Activated naive CD4-positive, alpha-beta T cell treated with anti-CD3 and anti-CD28 coated beads, Interleukin-2, amount 10 ng/mL, durations not matched to agents 7 days and 5 days (primary cell): ENCODE data around the gene FAF1.
"Not testable (repeated sequence)": the region's sequence is repeated elsewhere in the genome, so short reads cannot be mapped to it uniquely, and the experiment has no call there.

Source experiments
- CTCF ChIA-PET: fragments of 350-600 bp; sonication (Branson Sonifier 250); formaldehyde crosslinking; loops from one replicate; lab custom pipeline; 2021; ENCODE audit warnings: antibody characterized with exemption; lab: Charles Lee
- DNase-seq: peaks from one replicate; pipeline ENCODE4 v3.0.0-alpha.2; 2020
- H3K27ac Mint-ChIP-seq: one replicate; pipeline ENCODE4 v1.8.0; 2021; ENCODE audit warnings: mild to moderate bottlenecking, moderate library complexity, mixed read lengths
- H3K27me3 Mint-ChIP-seq: one replicate; pipeline ENCODE4 v1.8.0; 2021; ENCODE audit warnings: mild to moderate bottlenecking, mixed read lengths
- H3K36me3 Mint-ChIP-seq: one replicate; pipeline ENCODE4 v1.8.0; 2021; ENCODE audit warnings: mixed read lengths
- H3K4me1 Mint-ChIP-seq: one replicate; pipeline ENCODE4 v1.8.0; 2021; ENCODE audit warnings: mixed read lengths
- H3K4me3 Mint-ChIP-seq: one replicate; pipeline ENCODE4 v1.8.0; 2021; ENCODE audit warnings: mild to moderate bottlenecking, moderate library complexity, mixed read lengths
- H3K9me3 Mint-ChIP-seq: one replicate; pipeline ENCODE4 v1.8.0; 2021; ENCODE audit warnings: mixed read lengths

The FAF1 gene

GRCh38 chr1:50582346-50582745, 377.7 kb downstream of the FAF1 start:
- CTCF ChIA-PET = no interaction called here
- Mint-ChIP-seq H3K27me3 (no peaks in the 10 kb centered on the region), H3K4me3 (no peak overlapping the region), H3K4me1 (no peaks in the 10 kb centered on the region), H3K9me3 (no peaks in the 10 kb centered on the region), H3K27ac (peak overlapping the region; percentile 29), H3K36me3 (peaks cover 14% of the 10 kb centered on the region)
- no peak for DNase-seq

- Mint-ChIP-seq H3K4me1 (no peaks in the 10 kb centered on the region), H3K9me3 (no peaks in the 10 kb centered on the region), H3K36me3 (peaks cover 11% of the 10 kb centered on the region), H3K27ac (no peak overlapping the region), H3K27me3 (no peaks in the 10 kb centered on the region), H3K4me3 (no peak overlapping the region)
- DNase-seq = no peak
- CTCF ChIA-PET = no interaction called here
Observed at GRCh38 chr1:50570066-50570468, 390.0 kb downstream of the FAF1 start.

- CTCF ChIA-PET = no interaction called here
- no peaks in the 10 kb centered on the region for H3K4me1 Mint-ChIP-seq
- H3K27me3 Mint-ChIP-seq = no peaks in the 10 kb centered on the region
- H3K9me3 Mint-ChIP-seq = no peaks in the 10 kb centered on the region
- no peak for DNase-seq
- peaks cover 8% of the 10 kb centered on the region for H3K36me3 Mint-ChIP-seq
- H3K27ac Mint-ChIP-seq = no peak overlapping the region
- no peak overlapping the region for H3K4me3 Mint-ChIP-seq
Observed at GRCh38 chr1:50568782-50569181, 391.3 kb downstream of the FAF1 start.

GRCh38 chr1:50566405-50566804, 393.7 kb downstream of the FAF1 start:
- H3K4me3 Mint-ChIP-seq = no peak overlapping the region
- CTCF ChIA-PET = no interaction called here
- no peaks in the 10 kb centered on the region for H3K4me1 Mint-ChIP-seq
- H3K9me3 Mint-ChIP-seq = no peaks in the 10 kb centered on the region
- H3K27me3 Mint-ChIP-seq = no peaks in the 10 kb centered on the region
- no peak for DNase-seq
- H3K27ac Mint-ChIP-seq = no peak overlapping the region
- H3K36me3 Mint-ChIP-seq = peaks cover 19% of the 10 kb centered on the region

- H3K27me3 Mint-ChIP-seq = no peaks in the 10 kb centered on the region
- H3K36me3 Mint-ChIP-seq = peaks cover 34% of the 10 kb centered on the region
- DNase-seq = no peak
- no peak overlapping the region for H3K27ac Mint-ChIP-seq
- H3K4me1 Mint-ChIP-seq = no peaks in the 10 kb centered on the region
- H3K9me3 Mint-ChIP-seq = no peaks in the 10 kb centered on the region
- no peak overlapping the region for H3K4me3 Mint-ChIP-seq
- CTCF ChIA-PET = no interaction called here
Observed at GRCh38 chr1:50564417-50564816, 395.6 kb downstream of the FAF1 start.

GRCh38 chr1:50562106-50562505, 398.0 kb downstream of the FAF1 start:
- no peak for DNase-seq
- H3K4me3 Mint-ChIP-seq = no peak overlapping the region
- H3K4me1 Mint-ChIP-seq = no peaks in the 10 kb centered on the region
- peaks cover 33% of the 10 kb centered on the region for H3K36me3 Mint-ChIP-seq
- H3K27ac Mint-ChIP-seq = no peak overlapping the region
- CTCF ChIA-PET = no interaction called here
- no peaks in the 10 kb centered on the region for H3K9me3 Mint-ChIP-seq
- H3K27me3 Mint-ChIP-seq = no peaks in the 10 kb centered on the region

- Mint-ChIP-seq H3K4me3 (no peak overlapping the region), H3K27me3 (no peaks in the 10 kb centered on the region), H3K9me3 (no peaks in the 10 kb centered on the region), H3K4me1 (no peaks in the 10 kb centered on the region), H3K27ac (no peak overlapping the region), H3K36me3 (peaks cover 27% of the 10 kb centered on the region)
- CTCF ChIA-PET = no interaction called here
- no peak for DNase-seq
Observed at GRCh38 chr1:50559421-50559820, 400.6 kb downstream of the FAF1 start.

GRCh38 chr1:50553921-50554320, 406.1 kb downstream of the FAF1 start:
- H3K27me3 Mint-ChIP-seq = no peaks in the 10 kb centered on the region
- DNase-seq = no peak
- CTCF ChIA-PET = no interaction called here
- H3K27ac Mint-ChIP-seq = no peak overlapping the region
- no peaks in the 10 kb centered on the region for H3K36me3 Mint-ChIP-seq
- no peaks in the 10 kb centered on the region for H3K9me3 Mint-ChIP-seq
- H3K4me1 Mint-ChIP-seq = no peaks in the 10 kb centered on the region
- no peak overlapping the region for H3K4me3 Mint-ChIP-seq

GRCh38 chr1:50548243-50548642, 411.8 kb downstream of the FAF1 start:
- peaks cover 3% of the 10 kb centered on the region for H3K4me1 Mint-ChIP-seq
- H3K9me3 Mint-ChIP-seq = no peaks in the 10 kb centered on the region
- DNase-seq = no peak
- H3K27ac Mint-ChIP-seq = no peak overlapping the region
- H3K36me3 Mint-ChIP-seq = no peaks in the 10 kb centered on the region
- no peaks in the 10 kb centered on the region for H3K27me3 Mint-ChIP-seq
- CTCF ChIA-PET = no interaction called here
- H3K4me3 Mint-ChIP-seq = no peak overlapping the region

- CTCF ChIA-PET = no interaction called here
- no peak overlapping the region for H3K4me3 Mint-ChIP-seq
- H3K36me3 Mint-ChIP-seq = no peaks in the 10 kb centered on the region
- no peaks in the 10 kb centered on the region for H3K9me3 Mint-ChIP-seq
- H3K4me1 Mint-ChIP-seq = peaks cover 3% of the 10 kb centered on the region
- DNase-seq = no peak
- no peak overlapping the region for H3K27ac Mint-ChIP-seq
- H3K27me3 Mint-ChIP-seq = no peaks in the 10 kb centered on the region
Observed at GRCh38 chr1:50542362-50542761, 417.7 kb downstream of the FAF1 start.

- H3K27me3 Mint-ChIP-seq = no peaks in the 10 kb centered on the region
- no peak overlapping the region for H3K4me3 Mint-ChIP-seq
- H3K36me3 Mint-ChIP-seq = peaks cover 8% of the 10 kb centered on the region
- no peaks in the 10 kb centered on the region for H3K4me1 Mint-ChIP-seq
- DNase-seq = no peak
- CTCF ChIA-PET = no interaction called here
- H3K9me3 Mint-ChIP-seq = no peaks in the 10 kb centered on the region
- H3K27ac Mint-ChIP-seq = no peak overlapping the region
Observed at GRCh38 chr1:50538476-50538875, 421.6 kb downstream of the FAF1 start.

GRCh38 chr1:50531601-50532000, 428.5 kb downstream of the FAF1 start:
- no peak overlapping the region for H3K4me3 Mint-ChIP-seq
- no peaks in the 10 kb centered on the region for H3K9me3 Mint-ChIP-seq
- H3K36me3 Mint-ChIP-seq = peaks cover 20% of the 10 kb centered on the region
- CTCF ChIA-PET = no interaction called here
- no peak for DNase-seq
- no peak overlapping the region for H3K27ac Mint-ChIP-seq
- no peaks in the 10 kb centered on the region for H3K27me3 Mint-ChIP-seq
- H3K4me1 Mint-ChIP-seq = peaks cover 10% of the 10 kb centered on the region

- Mint-ChIP-seq H3K27me3 (no peaks in the 10 kb centered on the region), H3K4me3 (no peak overlapping the region), H3K9me3 (no peaks in the 10 kb centered on the region), H3K36me3 (peaks cover 20% of the 10 kb centered on the region), H3K27ac (no peak overlapping the region), H3K4me1 (peaks cover 10% of the 10 kb centered on the region)
- no peak for DNase-seq
- CTCF ChIA-PET = no interaction called here
Observed at GRCh38 chr1:50531027-50531426, 429.0 kb downstream of the FAF1 start.

GRCh38 chr1:50529510-50529909, 430.6 kb downstream of the FAF1 start:
- Mint-ChIP-seq H3K4me3 (no peak overlapping the region), H3K36me3 (peaks cover 26% of the 10 kb centered on the region), H3K9me3 (no peaks in the 10 kb centered on the region), H3K4me1 (peaks cover 10% of the 10 kb centered on the region), H3K27me3 (no peaks in the 10 kb centered on the region), H3K27ac (no peak overlapping the region)
- CTCF ChIA-PET = no interaction called here
- DNase-seq = no peak

- H3K27me3 Mint-ChIP-seq, DNase-seq, CTCF ChIA-PET, H3K27ac Mint-ChIP-seq, H3K4me3 Mint-ChIP-seq, H3K9me3 Mint-ChIP-seq: not testable (repeated sequence)
- Mint-ChIP-seq H3K4me1 (peaks cover 10% of the 10 kb centered on the region), H3K36me3 (peaks cover 27% of the 10 kb centered on the region)
Observed at GRCh38 chr1:50527987-50528320, 432.1 kb downstream of the FAF1 start.
